Ectodermal cell (in vitro differentiated cells): ENCODE data around the gene KLC4.
"Not testable (repeated sequence)": the region's sequence is repeated elsewhere in the genome, so short reads cannot be mapped to it uniquely, and the experiment has no call there.

Experiments used
- H3K27ac ChIP-seq: 2 replicates; pipeline ENCODE4 v1.7.0; 2013; ENCODE audit warnings: mild to moderate bottlenecking, low read depth, low read length; ENCODE audit not compliant: insufficient read depth, poor library complexity, severe bottlenecking
- H3K27me3 ChIP-seq: 2 replicates; pipeline ENCODE4 v1.7.0; 2013; ENCODE audit warnings: mild to moderate bottlenecking, low read length; ENCODE audit not compliant: insufficient read depth, control insufficient read depth, poor library complexity, severe bottlenecking
- H3K36me3 ChIP-seq: one replicate; pipeline ENCODE4 v1.7.0; 2013; ENCODE audit warnings: low read length; ENCODE audit not compliant: control insufficient read depth, insufficient read depth
- H3K4me1 ChIP-seq: one replicate; pipeline ENCODE4 v1.7.0; 2013; ENCODE audit warnings: low read length; ENCODE audit not compliant: control insufficient read depth, insufficient read depth
- H3K4me3 ChIP-seq: 2 replicates; pipeline ENCODE4 v1.7.0; 2013; ENCODE audit warnings: low read depth, low read length, control low read depth; ENCODE audit not compliant: insufficient read depth
- H3K9me3 ChIP-seq: 2 replicates; pipeline ENCODE4 v1.7.0; 2013; ENCODE audit warnings: mild to moderate bottlenecking, low read length, moderate library complexity; ENCODE audit not compliant: control insufficient read depth
- WGBS, 2 experiments: methylation state at CpG; one replicate each; pipeline ENCODE4 v1.1.7; 2013; ENCODE audit warnings: missing lambda C conversion rate in 2 of 2; 5-methylcytosine and 5-hydroxymethylcytosine counted together

KLC4 gene

DNA sequence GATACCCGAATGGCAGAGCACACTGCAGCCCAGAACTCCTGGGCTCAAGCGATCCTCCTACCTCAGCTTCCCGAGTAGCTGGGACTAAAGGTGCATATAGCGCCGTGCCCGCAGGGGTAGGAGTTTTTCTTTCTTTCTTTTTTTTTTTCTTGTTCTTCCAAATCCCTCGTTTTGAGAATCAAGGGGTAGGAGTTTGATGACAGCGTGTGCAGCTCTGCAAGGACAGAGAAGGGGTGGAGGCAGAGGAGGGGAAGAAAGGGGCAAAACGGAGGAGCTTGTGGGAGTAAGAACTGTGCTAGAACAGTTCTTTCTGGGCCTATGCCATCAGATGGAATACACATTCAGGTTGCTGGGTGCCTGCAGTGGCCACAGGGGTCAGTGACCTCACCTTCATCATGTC, 22.7 kb upstream of the KLC4 start:
- H3K27me3 ChIP-seq = no peaks in the 10 kb centered on the region
- 91 to 96% methylated on average over 9 of the region's 9 CpGs for WGBS, 2 experiments
- H3K4me1 ChIP-seq = peaks cover 5% of the 10 kb centered on the region
- no peak overlapping the region for H3K4me3 ChIP-seq
- H3K27ac ChIP-seq = no peak overlapping the region
- H3K36me3 ChIP-seq = peaks cover 42% of the 10 kb centered on the region
- no peaks in the 10 kb centered on the region for H3K9me3 ChIP-seq

DNA sequence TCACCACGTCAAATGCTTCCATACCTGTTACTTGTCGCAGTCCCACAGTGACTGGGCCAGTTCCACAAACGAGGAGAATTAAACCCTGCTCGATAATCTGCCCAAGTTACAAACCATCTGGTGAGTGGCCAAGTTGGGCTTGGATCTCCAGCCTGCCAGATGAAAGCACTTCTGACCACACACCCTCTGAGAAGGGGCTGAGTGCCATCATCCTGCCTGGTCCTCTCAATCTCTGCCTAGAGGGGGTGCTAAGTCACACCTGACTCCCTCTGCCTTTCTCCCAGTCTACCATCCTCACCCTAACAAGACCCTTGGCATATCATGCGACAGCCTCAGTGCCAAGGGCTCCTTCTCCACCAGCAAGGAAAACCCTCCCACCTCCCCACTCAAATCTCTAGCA, 22.2 kb upstream of the KLC4 start:
- WGBS, 2 experiments = 86 to 87% methylated on average over 5 of the region's 5 CpGs
- H3K36me3 ChIP-seq = peaks cover 41% of the 10 kb centered on the region
- H3K9me3 ChIP-seq = no peaks in the 10 kb centered on the region
- no peak overlapping the region for H3K27ac ChIP-seq
- no peaks in the 10 kb centered on the region for H3K27me3 ChIP-seq
- no peak overlapping the region for H3K4me3 ChIP-seq
- peaks cover 5% of the 10 kb centered on the region for H3K4me1 ChIP-seq

DNA sequence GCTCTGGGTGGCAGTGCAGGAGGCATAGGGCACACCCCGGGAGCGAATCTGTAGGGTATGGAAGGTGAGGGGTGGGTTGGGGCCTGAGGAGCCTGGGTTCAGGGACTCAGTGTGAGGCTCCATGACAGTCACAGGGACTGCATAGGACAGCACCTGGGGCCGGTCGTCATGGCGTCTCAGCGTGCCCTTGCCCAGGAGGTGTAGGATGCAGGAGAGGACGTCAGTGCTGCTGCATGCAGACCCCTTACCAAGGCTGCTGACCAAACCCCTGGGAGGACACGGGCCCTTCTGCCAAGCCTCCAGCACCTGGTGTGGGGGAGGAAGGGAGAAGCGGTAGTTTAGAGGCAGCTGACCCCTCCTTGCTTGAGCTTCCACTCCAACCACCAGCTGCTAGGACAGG, 21.7 kb upstream of the KLC4 start:
- H3K4me1 ChIP-seq = peaks cover 5% of the 10 kb centered on the region
- no peaks in the 10 kb centered on the region for H3K9me3 ChIP-seq
- H3K36me3 ChIP-seq = peaks cover 41% of the 10 kb centered on the region
- H3K27me3 ChIP-seq = no peaks in the 10 kb centered on the region
- 91 to 95% methylated on average over 9 of the region's 9 CpGs for WGBS, 2 experiments
- no peak overlapping the region for H3K27ac ChIP-seq
- no peak overlapping the region for H3K4me3 ChIP-seq

DNA sequence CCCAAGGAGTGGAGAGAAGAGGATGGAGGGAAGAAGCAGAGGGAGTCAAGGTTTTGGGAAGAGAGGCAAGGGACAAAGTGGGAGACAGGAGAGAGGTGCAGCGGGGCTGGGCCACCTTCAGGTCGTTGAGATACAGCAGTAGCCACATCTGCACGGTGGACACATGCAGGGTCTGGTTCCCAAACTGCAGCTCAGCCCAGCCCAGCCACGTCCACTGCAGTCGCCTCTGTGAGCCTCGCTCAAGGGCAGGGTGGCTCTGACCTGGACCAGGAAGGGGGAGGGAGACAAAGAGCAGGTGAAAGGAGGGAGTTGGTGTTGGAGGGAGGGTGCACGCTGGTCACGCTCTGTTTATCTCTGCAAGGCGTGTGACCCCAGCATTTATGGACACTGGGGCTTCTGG, 20.7 kb upstream of the KLC4 start:
- peaks cover 5% of the 10 kb centered on the region for H3K4me1 ChIP-seq

GRCh38 chr6:43040542-43041257, 18.7 kb upstream of the KLC4 start:
- Histone ChIP-seq H3K27ac (no peak overlapping the region), H3K4me1 (peaks cover under 1% of the 10 kb centered on the region), H3K27me3 (no peaks in the 10 kb centered on the region), H3K9me3 (no peaks in the 10 kb centered on the region), H3K36me3 (peaks cover 44% of the 10 kb centered on the region), H3K4me3 (no peak overlapping the region)
- 96 to 97% methylated on average over 18 of the region's 18 CpGs for WGBS, 2 experiments

More for the DNA sequence above, 20.7 kb upstream of the KLC4 start:
- H3K27me3 ChIP-seq = no peaks in the 10 kb centered on the region
- no peak overlapping the region for H3K4me3 ChIP-seq
- no peaks in the 10 kb centered on the region for H3K9me3 ChIP-seq
- WGBS, 2 experiments = 96% methylated on average over 9 of the region's 9 CpGs
- H3K36me3 ChIP-seq = peaks cover 36% of the 10 kb centered on the region
- H3K27ac ChIP-seq = no peak overlapping the region

GRCh38 chr6:43041475-43041874, 18.0 kb upstream of the KLC4 start:
- not testable (repeated sequence) for H3K4me1 ChIP-seq, H3K27ac ChIP-seq, H3K9me3 ChIP-seq, H3K27me3 ChIP-seq, H3K4me3 ChIP-seq
- H3K36me3 ChIP-seq = peaks cover 46% of the 10 kb centered on the region
- 88 to 94% methylated on average over 8 of the region's 8 CpGs for WGBS, 2 experiments

DNA sequence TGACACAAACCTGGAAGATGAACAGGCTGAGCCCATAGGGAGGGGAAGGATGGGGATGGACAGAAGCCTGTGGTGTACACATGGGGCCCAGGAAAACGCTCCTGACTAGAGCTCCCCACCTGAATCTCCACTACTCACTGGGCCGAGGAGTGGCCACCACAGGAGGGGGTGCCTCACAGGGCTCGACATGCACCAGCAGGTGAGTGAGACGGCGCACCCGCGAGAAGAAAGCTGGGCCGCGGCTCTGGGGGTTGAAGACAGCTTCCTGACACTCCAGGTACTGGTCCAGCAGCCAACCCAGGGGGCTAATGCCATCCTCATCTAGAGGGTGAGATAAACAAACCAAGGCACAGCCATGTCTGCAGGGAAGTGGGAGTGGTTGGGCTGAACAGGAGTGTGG, 16.1 kb upstream of the KLC4 start:
- Histone ChIP-seq H3K27me3 (no peaks in the 10 kb centered on the region), H3K9me3 (no peaks in the 10 kb centered on the region), H3K36me3 (peaks cover 46% of the 10 kb centered on the region), H3K4me1 (no peaks in the 10 kb centered on the region), H3K4me3 (no peak overlapping the region), H3K27ac (no peak overlapping the region)
- 94 to 98% methylated on average over 9 of the region's 9 CpGs for WGBS, 2 experiments

GRCh38 chr6:43045371-43045930, 14.0 kb upstream of the KLC4 start:
- Histone ChIP-seq H3K36me3 (peaks cover 53% of the 10 kb centered on the region), H3K9me3 (no peaks in the 10 kb centered on the region), H3K4me3 (no peak overlapping the region), H3K4me1 (no peaks in the 10 kb centered on the region), H3K27ac (no peak overlapping the region), H3K27me3 (no peaks in the 10 kb centered on the region)
- 93 to 96% methylated on average over 11 of the region's 11 CpGs for WGBS, 2 experiments

- no peak overlapping the region for H3K4me3 ChIP-seq
- H3K9me3 ChIP-seq = no peaks in the 10 kb centered on the region
- H3K27me3 ChIP-seq = no peaks in the 10 kb centered on the region
- H3K27ac ChIP-seq = no peak overlapping the region
- 93 to 95% methylated on average over 7 of the region's 7 CpGs for WGBS, 2 experiments
- peaks cover 7% of the 10 kb centered on the region for H3K4me1 ChIP-seq
- peaks cover 50% of the 10 kb centered on the region for H3K36me3 ChIP-seq
These were observed 11.4 kb upstream of the KLC4 start for GRCh38 chr6:43047998-43048397.

GRCh38 chr6:43050981-43051380, 8.4 kb upstream of the KLC4 start:
- Histone ChIP-seq H3K4me3 (no peak overlapping the region), H3K9me3 (no peaks in the 10 kb centered on the region), H3K4me1 (peaks cover 9% of the 10 kb centered on the region), H3K36me3 (peaks cover 35% of the 10 kb centered on the region), H3K27ac (no peak overlapping the region), H3K27me3 (no peaks in the 10 kb centered on the region)
- WGBS, 2 experiments = 95 to 96% methylated on average over 17 of the region's 17 CpGs
